GM12875 (cell line): ENCODE data around the gene SLC2A2.

Source experiments
- H3K4me3 ChIP-seq: one replicate; pipeline ENCODE4 v1.5.1; 2011; ENCODE audit warnings: low read depth, low read length, control low read depth
- CTCF ChIP-seq: IDR thresholded peaks from 2 replicates; pipeline ENCODE4 v1.5.1; 2011; ENCODE audit warnings: low read depth, mild to moderate bottlenecking, control low read depth, inconsistent platforms, low read length, moderate library complexity, borderline replicate concordance; ENCODE audit not compliant: insufficient read depth

Gene SLC2A2

GRCh38 chr3:170959457-170959856 is 67.1 kb downstream of the SLC2A2 start:
- no peak for TF ChIP-seq CTCF
- H3K4me3 ChIP-seq: no peak overlapping the region

DNA sequence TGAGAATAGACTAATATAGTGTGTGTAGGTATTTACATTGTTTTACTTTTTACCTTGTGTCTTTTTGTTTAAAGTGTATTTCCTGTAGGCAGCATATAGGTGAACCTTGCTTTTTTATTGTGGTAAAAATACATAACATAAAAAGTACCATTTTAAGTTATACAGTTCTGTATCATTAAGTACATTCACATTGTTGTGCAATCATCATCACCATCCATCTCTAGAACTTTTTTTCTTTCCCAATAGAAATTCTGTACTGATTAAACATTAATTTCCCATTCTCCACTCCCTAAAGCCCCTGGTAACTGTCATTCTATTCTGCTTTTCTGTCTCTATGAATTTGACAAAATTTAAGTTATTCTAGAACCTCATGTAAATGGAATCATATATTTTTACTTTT is 69.9 kb downstream of the SLC2A2 start:
- no peak for TF ChIP-seq CTCF
- H3K4me3 ChIP-seq: no peak overlapping the region

DNA sequence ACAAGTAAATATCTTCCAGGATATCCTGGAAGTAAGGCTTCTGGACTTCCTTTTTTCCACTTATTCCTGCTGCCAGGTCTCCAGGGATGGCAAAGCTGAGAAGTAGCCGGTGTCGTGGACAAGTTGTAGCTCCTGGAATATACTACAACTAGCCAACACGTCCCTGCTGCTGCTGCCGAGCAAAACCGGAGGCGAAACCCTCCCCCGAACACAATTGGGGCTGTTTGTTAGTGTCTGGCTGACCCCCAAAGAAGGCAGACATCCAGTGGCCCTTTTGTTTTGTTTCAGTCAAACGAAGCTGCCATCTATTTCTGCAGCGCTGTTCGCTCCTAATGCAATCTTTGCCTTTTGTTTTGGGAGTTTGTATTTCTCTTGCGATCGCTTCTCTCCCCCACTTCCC is 72.8 kb downstream of the SLC2A2 start:
- no peak overlapping the region for H3K4me3 ChIP-seq
- no peak for TF ChIP-seq CTCF

DNA sequence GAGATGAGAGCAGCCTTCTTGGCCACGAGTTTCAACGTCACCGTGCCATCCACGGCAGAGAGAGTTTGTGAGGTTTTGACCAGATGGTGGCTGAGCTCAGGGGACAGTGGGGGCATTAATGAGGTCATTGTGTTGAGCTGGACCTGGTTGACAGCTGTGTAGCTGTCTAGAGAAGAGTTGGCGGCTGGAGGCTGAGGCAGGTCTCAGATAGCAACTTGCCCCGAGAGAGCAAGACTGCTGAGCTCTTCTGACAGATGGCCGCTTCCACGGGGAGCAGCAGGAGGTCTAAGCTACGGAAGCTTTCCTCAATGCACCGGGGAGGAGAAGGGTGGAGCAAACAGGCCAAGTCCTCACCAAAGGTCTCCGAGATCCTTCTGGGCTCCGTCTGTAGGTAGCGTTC is 73.3 kb downstream of the SLC2A2 start:
- no peak for TF ChIP-seq CTCF
- H3K4me3 ChIP-seq: no peak overlapping the region

DNA sequence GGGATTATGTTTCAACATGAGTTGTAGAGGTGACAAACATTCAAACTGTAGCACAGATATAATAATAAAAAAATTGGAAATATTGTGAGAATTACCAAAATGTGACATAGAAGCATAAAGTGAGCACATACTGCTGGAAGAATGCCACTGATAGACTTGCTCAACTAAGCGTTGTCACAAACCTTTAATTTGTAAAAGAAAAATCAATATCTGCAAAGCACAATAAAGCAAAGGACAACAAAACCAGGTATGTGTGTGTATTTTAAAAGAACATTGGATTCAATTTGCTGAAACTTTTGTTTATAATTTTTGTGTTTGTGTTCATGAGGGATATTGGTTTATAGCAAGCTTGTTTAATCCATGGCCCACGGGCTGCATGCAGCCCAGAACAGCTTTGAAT is 77.3 kb downstream of the SLC2A2 start:
- TF ChIP-seq CTCF: no peak

GRCh38 chr3:170947018-170947769 is 79.3 kb downstream of the SLC2A2 start:
- no peak for TF ChIP-seq CTCF
- H3K4me3 ChIP-seq: no peak overlapping the region

More for the DNA sequence above, 77.3 kb downstream of the SLC2A2 start:
- H3K4me3 ChIP-seq: no peak overlapping the region
